Activated CD8-positive, alpha-beta T cell treated with anti-CD3 and anti-CD28 coated beads for 36 hours (primary cell): ENCODE data around the gene SEMA6D. TPM values are rescaled to one million over a fixed set of nuclear protein-coding genes. Genes with fewer than 3 reads are reported as not detected.

Source experiments
- ATAC-seq: fragments of 200-7000 bp; cut with Tn5 transposase; one replicate; pipeline ENCODE4 v1.10.0; 2021; ENCODE audit warnings: mild to moderate bottlenecking, moderate library complexity
- CTCF ChIA-PET: fragments of 350-600 bp; sonication (Branson Sonifier 250); formaldehyde crosslinking; loops from one replicate; lab custom pipeline; 2021; ENCODE audit warnings: antibody characterized with exemption; lab: Charles Lee
- POLR2A ChIA-PET: fragments of 350-600 bp; sonication (Branson Sonifier 250); formaldehyde crosslinking; loops from one replicate; lab custom pipeline; 2021; ENCODE audit warnings: antibody characterized with exemption; lab: Charles Lee
- DNase-seq: peaks from one replicate; pipeline ENCODE4 v3.0.0-alpha.2; 2020
- H3K27ac Mint-ChIP-seq: one replicate; pipeline ENCODE4 v1.8.0; 2021; ENCODE audit warnings: mild to moderate bottlenecking, mixed read lengths
- H3K27me3 Mint-ChIP-seq: one replicate; pipeline ENCODE4 v1.8.0; 2021; ENCODE audit warnings: mixed read lengths
- H3K36me3 Mint-ChIP-seq: one replicate; pipeline ENCODE4 v1.8.0; 2021; ENCODE audit warnings: low read depth, mixed read lengths
- H3K4me1 Mint-ChIP-seq: one replicate; pipeline ENCODE4 v1.8.0; 2021; ENCODE audit warnings: low read depth, mixed read lengths
- H3K4me3 Mint-ChIP-seq: one replicate; pipeline ENCODE4 v1.8.0; 2021; ENCODE audit warnings: mild to moderate bottlenecking, moderate library complexity, mixed read lengths
- H3K9me3 Mint-ChIP-seq: one replicate; pipeline ENCODE4 v1.8.0; 2021; ENCODE audit warnings: mixed read lengths
- intact Hi-C: fragments of 100-400 bp; cut with micrococcal nuclease; formaldehyde crosslinking; loops from one replicate; pipeline ENCODE4 v1.10.0; 2022
- total RNA-seq, 2 experiments: library from RNA; stranded (reverse); gene quantifications; one replicate each; pipeline ENCODE4 v1.2.3, GENCODE V29; 2021
- TF ChIP-seq, protein P1 (sequence below): fragments of 200-600 bp; IDR thresholded peaks from one replicate; pipeline ENCODE4 v1.8.0; 2022; ENCODE audit warnings: antibody characterized with exemption, mild to moderate bottlenecking

Gene SEMA6D
- total RNA-seq, 2 experiments from 2014 or later: not detected

- POLR2A ChIA-PET: no interaction called here
- Mint-ChIP-seq H3K9me3 (peaks cover 8% of the 10 kb centered on the region), H3K27ac (no peak overlapping the region), H3K27me3 (no peaks in the 10 kb centered on the region), H3K4me3 (no peak overlapping the region), H3K4me1 (no peaks in the 10 kb centered on the region), H3K36me3 (no peaks in the 10 kb centered on the region)
- intact Hi-C loops: no loop called here
- DNase-seq: no peak
- CTCF ChIA-PET: no interaction called here
- TF ChIP-seq, protein P1, sequence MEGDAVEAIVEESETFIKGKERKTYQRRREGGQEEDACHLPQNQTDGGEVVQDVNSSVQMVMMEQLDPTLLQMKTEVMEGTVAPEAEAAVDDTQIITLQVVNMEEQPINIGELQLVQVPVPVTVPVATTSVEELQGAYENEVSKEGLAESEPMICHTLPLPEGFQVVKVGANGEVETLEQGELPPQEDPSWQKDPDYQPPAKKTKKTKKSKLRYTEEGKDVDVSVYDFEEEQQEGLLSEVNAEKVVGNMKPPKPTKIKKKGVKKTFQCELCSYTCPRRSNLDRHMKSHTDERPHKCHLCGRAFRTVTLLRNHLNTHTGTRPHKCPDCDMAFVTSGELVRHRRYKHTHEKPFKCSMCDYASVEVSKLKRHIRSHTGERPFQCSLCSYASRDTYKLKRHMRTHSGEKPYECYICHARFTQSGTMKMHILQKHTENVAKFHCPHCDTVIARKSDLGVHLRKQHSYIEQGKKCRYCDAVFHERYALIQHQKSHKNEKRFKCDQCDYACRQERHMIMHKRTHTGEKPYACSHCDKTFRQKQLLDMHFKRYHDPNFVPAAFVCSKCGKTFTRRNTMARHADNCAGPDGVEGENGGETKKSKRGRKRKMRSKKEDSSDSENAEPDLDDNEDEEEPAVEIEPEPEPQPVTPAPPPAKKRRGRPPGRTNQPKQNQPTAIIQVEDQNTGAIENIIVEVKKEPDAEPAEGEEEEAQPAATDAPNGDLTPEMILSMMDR: no peak
- no peak for ATAC-seq
Measured at GRCh38 chr15:47750740-47751262, 33.5 kb downstream of the SEMA6D start.

DNA sequence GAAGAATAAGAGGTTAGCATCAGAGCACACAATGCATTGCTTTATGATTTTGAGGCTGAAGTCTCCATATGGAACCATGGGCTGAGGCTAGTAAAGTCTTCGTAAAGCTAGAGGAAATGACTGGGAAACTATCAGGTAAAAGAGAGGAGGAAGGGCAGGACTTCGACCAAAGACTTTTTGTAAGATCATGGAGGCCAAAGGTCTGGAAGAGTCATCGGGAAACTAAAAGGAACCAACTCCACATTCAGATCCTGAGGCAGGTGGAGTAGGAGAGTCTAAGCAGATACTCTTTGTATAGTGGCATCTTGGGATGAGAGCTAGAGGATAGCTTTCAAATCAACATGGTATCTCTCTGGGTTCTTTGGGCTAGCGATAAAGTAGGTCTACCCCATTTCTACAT is 36.3 kb downstream of the SEMA6D start:
- intact Hi-C loops: no loop called here
- H3K36me3 Mint-ChIP-seq: no peaks in the 10 kb centered on the region
- DNase-seq (no peak), ATAC-seq (no peak)
- peaks cover 8% of the 10 kb centered on the region for H3K9me3 Mint-ChIP-seq
- POLR2A ChIA-PET: no interaction called here
- TF ChIP-seq, protein P1: no peak
- no peaks in the 10 kb centered on the region for H3K4me1 Mint-ChIP-seq
- no peak overlapping the region for H3K27ac Mint-ChIP-seq
- CTCF ChIA-PET: no interaction called here
- no peaks in the 10 kb centered on the region for H3K27me3 Mint-ChIP-seq
- no peak overlapping the region for H3K4me3 Mint-ChIP-seq

DNA sequence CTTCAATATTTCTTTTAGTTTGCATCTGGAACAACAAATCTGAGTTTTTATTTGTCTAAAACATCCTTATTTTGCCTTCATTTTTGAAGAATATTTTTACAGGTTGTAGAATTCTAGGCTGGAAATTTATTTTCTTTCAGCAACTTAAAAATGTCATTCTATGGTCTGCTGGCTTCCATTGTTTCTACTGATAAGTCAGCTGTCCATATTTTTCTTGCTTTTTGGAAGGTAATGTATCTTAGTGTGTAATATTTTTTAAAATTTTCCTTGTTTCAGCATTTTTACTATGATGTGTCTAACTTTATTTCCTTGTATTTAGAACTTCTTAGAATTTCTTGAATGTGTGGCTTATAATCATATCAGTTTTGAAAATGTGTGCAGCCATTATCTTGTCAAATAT is 37.0 kb downstream of the SEMA6D start:
- TF ChIP-seq, protein P1: no peak
- H3K27ac Mint-ChIP-seq: no peak overlapping the region
- POLR2A ChIA-PET: no interaction called here
- ATAC-seq: no peak
- no peaks in the 10 kb centered on the region for H3K36me3 Mint-ChIP-seq
- intact Hi-C loops: no loop called here
- H3K9me3 Mint-ChIP-seq: peaks cover 8% of the 10 kb centered on the region
- no peak for DNase-seq
- peaks cover 2% of the 10 kb centered on the region for H3K27me3 Mint-ChIP-seq
- CTCF ChIA-PET: no interaction called here
- H3K4me3 Mint-ChIP-seq: no peak overlapping the region
- H3K4me1 Mint-ChIP-seq: no peaks in the 10 kb centered on the region

DNA sequence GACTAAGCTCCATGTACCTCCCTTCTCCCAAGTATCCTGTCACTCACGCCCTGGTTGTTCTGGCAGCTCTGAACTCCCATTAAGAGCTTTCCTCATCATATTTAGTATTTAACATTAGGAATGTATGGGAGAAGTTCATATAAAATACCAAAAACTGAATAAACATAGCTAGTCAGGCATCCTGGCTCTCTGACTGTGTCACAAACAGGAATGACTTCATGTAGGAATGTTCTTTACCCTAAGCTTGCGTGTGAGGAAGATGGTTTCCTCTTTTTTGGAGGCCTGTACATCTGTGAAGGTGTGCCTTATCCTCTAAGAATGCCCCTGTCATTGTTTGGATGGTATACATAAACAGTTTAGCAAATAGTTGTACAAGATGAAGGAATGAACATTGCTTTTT is 38.6 kb downstream of the SEMA6D start:
- POLR2A ChIA-PET: no interaction called here
- TF ChIP-seq, protein P1: no peak
- intact Hi-C loops: no loop called here
- Mint-ChIP-seq H3K9me3 (peaks cover 8% of the 10 kb centered on the region), H3K36me3 (no peaks in the 10 kb centered on the region), H3K27me3 (peaks cover 2% of the 10 kb centered on the region), H3K4me1 (no peaks in the 10 kb centered on the region), H3K27ac (no peak overlapping the region), H3K4me3 (no peak overlapping the region)
- no peak for DNase-seq
- CTCF ChIA-PET: no interaction called here
- no peak for ATAC-seq

DNA sequence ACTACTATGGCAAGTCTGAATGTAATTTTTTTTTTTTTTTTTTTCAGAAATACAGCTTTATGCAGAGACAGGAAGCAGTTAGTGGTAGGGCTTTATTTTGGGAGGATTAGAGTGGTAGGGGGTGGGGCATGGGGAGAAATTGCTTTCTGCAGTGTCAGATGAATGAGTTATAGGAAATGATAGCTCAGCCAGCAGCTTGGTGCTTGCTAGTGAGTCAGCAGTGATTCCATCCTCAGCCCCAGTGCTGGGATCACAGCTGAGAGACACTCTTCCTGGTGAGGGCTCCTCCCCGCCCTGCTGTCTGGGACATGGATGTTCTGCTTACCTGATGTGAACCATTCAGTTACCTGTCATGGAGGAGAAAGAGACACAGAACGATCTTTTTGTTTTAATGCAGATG is 39.6 kb downstream of the SEMA6D start:
- Mint-ChIP-seq H3K4me1 (no peaks in the 10 kb centered on the region), H3K27ac (no peak overlapping the region), H3K9me3 (peaks cover 8% of the 10 kb centered on the region), H3K27me3 (peaks cover 2% of the 10 kb centered on the region), H3K4me3 (no peak overlapping the region), H3K36me3 (no peaks in the 10 kb centered on the region)
- DNase-seq: no peak
- TF ChIP-seq, protein P1: no peak
- CTCF ChIA-PET: no interaction called here
- intact Hi-C loops: no loop called here
- POLR2A ChIA-PET: no interaction called here
- ATAC-seq: no peak
